GM19397 (cell line): Measurements from ENCODE around the gene RNASE8.

Experiments
- ATAC-seq: cut with Tn5 transposase; IDR thresholded peaks from one replicate; pipeline ENCODE4 v1.9.1; 2021; ENCODE audit warnings: mild to moderate bottlenecking, moderate library complexity; ENCODE audit not compliant: unreplicated experiment

Gene RNASE8

GRCh38 chr14:21090194-21090939 is 32.7 kb downstream of the RNASE8 start:
- ATAC-seq: no peak

- ATAC-seq: no peak
These were observed 33.5 kb downstream of the RNASE8 start for GRCh38 chr14:21090940-21091663.

GRCh38 chr14:21091821-21092272 is 34.2 kb downstream of the RNASE8 start:
- ATAC-seq: no peak

DNA sequence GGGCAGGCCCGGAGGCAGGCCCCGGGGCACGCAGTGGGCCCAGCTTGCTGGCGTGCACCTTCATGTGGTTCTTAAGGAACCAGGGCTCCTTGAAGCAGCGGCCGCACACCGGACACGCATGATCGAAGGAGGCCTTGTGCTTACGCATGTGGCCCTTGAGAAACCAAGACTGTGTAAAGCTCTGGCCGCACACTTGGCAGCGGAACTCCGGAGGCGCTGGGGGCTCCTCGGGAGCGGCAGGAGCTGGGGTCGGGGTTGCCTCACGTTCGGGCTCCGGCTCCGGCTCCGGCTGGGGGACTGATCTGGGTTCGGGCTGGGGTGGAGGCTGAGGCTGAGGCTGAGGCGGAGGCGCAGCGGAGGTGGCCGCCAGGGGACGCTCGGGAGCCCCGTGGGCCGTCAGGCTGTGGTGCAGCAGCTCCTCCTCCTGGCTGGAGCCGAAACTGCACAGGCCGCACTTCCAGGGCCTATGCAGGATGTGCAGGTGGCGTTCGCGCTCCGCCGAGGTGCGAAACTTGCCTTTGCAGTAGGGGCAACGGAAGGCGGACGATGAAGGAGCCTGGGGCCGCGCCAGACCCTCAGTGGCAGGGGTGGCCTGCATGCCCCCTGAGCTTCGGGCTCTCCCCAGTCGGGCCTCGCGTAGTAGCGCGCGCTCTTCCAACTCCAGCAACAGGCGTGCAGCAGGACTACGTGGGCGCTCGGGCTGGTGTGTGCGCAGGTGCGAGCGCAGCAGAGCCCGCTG is 34.8 kb downstream of the RNASE8 start:
- peak; percentile 92 for ATAC-seq

DNA sequence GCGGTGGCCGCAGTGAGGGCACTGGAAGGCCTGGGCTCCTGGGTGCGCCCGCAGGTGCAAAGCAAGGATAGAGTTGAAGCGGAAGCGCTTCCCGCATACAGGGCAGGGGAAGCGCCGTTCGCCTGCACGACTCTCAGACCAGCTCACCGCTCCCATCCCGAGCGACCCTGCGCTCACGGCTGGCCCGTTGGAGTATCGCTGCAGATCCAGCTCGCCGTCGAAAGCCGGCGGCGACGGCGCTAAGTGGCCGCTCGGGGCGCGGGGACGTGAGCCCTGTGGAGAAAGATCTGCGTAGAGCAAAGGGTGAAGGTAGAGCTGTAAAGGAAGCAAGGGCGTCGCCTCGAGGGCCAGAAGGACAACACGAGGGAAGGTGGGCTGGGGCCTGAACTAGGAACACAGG is 35.4 kb downstream of the RNASE8 start:
- no peak for ATAC-seq

DNA sequence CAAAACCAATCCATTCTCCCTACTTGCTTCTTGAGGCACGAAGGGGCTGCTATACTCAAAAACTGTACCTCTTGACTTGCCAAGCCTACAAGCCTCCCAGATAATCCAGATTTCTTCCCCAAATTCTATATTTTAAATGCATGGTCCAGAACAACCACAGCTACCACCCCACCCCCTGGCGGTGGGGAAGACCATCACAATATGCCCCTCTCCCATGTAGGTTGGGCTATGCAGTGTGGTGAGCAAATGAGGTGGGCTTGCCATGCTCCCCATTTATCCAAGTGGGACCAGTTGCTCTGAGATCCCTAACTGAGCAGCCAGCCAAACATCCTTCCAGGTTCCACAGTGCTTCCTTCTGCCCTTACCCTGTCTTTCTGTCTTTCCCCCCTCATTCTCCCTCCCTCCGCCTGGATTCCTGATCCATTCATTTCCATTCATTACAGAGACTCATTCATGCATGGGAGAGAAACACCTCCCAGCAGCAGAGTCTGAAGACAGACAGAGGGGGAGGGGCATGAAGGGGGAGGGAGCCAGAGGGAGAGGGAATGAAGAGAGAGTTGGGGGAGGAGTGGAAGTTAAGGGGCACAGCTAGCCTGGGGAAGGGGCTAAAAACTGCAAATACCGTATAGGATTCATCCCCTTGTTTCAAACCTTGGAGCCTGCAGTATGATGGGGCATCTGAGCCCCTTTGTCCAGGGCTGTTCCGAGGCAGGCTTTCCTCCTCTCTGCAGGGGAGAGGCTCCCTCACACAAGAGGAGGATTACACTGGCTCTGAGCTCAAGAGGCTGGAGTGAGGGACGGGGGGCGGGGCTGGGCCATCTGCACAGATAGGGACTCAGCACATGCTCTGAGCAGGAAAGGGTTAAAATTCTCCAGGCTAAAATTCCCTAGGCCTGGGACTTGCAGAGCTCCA is 36.4 kb downstream of the RNASE8 start:
- no peak for ATAC-seq

- no peak for ATAC-seq
These were observed 38.0 kb downstream of the RNASE8 start for GRCh38 chr14:21095430-21096205.

- ATAC-seq: no peak
These were observed 38.8 kb downstream of the RNASE8 start for GRCh38 chr14:21096438-21096837.

DNA sequence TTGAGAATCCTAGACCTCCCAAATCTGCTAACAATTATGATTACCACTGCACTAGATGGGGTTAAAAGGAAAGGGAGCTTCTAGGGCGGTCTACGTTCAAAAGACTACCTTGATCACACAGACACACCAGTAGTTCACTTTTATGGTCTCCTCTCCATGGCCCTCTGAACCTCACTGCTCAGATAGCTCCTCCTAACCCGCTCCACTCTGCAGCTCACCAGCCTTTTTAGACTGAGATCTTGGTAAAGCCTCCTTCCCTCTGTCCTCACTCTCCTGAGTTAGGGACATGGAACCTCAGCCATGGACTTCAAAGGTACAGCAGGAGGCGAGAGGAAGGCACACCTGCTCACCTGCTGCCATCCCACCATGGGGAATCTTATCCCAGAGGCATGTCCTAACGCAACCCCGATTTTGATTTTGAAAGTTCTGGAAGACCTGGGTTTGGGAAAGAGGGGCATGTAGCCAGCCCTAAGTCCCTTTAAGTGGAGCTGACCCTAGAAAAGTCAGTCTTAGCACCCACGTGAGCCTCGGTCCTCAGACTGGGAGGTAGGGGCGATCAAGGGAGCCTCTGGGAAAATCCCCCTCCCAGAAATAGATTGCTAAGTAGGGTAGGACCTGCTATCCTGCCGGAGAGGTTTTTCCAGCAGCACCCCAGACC is 39.5 kb downstream of the RNASE8 start:
- no peak for ATAC-seq

DNA sequence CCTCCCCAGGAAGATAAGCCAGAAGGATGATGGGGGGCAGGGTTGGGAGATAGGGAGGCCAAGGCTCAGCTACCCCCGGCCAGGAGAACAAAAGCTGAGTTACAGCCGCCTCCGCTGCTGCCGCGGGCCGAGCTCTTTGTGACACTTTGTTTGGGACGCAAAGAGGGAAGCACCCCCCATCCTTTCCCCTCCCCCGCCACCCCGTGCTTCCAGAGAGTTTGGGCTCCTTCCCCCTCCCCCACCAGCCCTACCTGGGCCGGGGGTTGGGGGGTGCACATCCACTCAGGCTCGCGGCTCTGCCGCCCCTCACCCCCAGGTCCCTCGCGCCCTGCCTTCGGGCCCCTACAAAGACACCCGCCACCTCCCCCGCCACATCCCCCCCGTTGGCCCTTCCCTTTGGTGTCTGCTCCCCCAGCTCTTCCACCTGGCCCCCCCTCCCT is 40.0 kb downstream of the RNASE8 start:
- ATAC-seq: no peak

- no peak for ATAC-seq
These were observed 40.7 kb downstream of the RNASE8 start, which contains the start of gene ZNF219 for GRCh38 chr14:21098076-21098891. Gene ZNF219 (minus strand): TSS chr14:21098655. CDS start chr14:21093591, 5,064 bp downstream.

DNA sequence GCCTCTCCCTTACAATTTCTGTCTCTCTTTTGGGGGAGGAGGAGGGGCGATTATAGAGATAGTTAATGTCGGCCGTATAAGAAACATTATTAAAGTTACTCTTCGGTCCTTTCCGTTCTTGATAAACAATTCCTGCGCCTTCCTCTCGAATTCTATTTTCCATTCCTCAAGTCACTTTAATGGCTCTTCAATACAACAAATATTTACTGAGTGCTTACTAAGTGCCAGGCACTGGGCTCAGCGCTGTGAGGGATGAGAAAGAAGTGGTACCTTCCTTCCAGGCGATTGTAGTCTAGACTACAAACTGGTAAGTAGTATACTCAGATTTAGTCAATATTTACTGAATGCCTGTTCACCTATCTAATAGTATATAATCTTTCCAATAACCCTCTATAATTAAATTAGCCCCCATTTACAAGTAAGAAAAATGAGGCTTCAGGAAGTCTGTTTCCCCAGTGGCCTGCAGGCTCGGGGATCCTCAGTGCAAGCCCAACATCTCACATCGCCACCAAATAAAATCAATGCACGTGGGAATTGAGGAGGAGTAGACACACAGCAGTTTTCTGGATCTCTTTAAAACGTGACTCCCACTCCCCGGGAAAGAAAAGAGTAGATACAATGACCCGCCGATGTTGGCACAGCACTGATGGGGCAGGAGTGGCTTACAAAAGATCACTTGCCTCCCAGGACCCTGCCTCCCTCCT is 41.4 kb downstream of the RNASE8 start:
- no peak for ATAC-seq

- no peak for ATAC-seq
These were observed 42.0 kb downstream of the RNASE8 start for GRCh38 chr14:21099596-21099985.

DNA sequence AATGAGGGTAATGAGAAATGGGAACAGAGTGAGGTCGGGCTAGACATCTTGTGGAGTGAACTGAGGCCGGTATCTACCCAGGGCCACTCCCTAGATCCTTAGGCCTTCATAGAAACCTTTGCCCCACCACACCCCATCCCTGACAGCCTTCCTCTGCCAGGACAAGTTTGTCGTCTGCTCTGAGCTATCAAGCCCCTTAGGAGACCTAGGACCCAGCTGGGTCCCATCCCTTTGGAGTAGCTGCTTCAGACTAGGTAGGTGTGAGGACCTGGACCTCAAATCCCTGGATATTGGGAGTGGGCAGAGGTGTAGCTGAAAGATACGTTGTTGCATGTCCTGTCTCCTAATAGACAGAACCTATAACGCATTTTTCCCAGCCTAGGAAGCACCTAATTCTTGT is 43.3 kb downstream of the RNASE8 start, which contains the start of gene TMEM253:
TMEM253 (plus strand) TSS at position 136 of the 400 bp plus-strand sequence. CDS start 278 bp downstream, outside the sequence.
- no peak for ATAC-seq

DNA sequence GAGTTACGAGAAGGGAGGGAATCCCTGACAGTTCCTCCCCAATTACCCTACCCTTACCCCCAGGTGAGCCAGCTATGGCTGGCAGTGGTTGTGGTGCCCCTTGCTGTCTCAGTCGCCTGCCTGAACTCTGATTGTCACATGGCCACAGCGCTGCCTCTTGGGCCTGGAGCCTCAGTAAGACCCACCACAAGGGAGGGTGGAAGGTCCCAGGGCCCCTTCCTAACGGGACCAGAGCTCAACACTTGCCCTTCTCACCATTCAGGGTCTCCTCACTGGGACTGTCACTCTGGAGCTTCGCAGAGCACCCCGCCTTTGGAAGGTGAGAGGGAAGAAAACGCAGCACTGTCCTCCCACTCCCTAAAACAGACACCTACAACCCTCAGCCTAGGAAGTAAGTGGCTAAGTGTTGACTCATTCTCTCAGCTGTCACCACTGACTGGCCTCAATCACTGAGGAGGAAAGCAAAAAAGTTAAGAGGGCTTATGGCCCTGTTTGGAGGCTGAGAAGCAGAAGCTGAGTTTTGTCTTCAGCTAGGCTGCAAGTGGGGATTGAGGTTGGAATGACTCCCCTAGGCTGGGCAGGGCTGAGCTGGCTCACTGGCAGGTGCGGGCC is 44.3 kb downstream of the RNASE8 start:
- no peak for ATAC-seq

DNA sequence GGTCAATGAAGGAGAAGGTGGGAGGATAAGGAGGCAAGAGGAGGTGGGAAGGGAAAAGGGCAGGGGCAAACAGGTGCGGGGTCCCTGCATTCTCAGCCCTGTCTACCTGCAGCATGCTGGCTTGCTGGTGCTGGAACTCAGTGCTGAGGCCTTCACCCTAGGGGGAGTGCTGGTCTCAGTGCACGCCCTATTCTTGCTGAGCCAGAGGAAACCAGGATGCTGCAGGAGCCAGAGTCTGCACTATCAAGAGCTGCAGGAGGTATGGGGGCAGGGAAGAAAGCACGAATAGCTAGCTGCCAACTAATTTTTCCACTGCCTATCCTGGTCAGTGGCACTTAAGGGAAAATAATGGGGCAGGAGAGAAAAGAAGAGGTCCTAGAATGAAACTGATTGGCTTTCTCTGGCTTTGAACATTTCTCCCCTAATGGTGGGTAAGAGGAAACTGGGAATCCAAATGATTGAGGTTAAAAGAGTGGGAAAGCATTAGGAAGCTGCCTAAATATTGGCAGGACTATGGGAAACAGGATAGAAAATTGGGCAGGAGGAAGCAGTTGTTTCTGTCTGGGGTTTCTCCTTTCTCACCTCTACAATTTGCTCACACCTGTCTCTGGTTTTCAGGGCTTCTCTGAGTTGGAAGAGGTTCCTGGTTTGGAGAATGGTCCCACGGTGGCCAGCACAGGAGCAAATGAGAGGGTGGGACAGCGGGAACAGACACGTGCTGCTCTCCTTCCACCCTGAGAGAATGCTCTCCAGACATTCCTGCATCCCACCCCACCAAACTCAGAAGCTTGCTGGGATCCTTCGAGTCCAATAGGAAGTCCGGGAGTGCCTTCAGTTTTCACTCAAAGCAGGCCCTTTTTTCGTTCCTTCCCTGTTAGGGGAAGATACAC is 45.1 kb downstream of the RNASE8 start:
- ATAC-seq: no peak
